ENCODE results near the gene RPL5. TPM values are rescaled to one million over a fixed set of nuclear protein-coding genes. Genes with fewer than 3 reads are reported as not detected.

Gene RPL5
- total RNA-seq, 1 donor from 2014 or later, result 1,556 TPM

- Mint-ChIP-seq H3K4me3 (no peak overlapping the region), H3K27ac (no peak overlapping the region), H3K9me3 (no peaks in the 10 kb centered on the region), H3K4me1 (peaks cover 5% of the 10 kb centered on the region), H3K36me3 (peaks cover 7% of the 10 kb centered on the region), H3K27me3 (ENCODE audit: low read depth) (no peaks in the 10 kb centered on the region)
- DNase-seq (ENCODE audit: low spot score in 2 of 2, unreplicated experiment in 2 of 2), result no peak
- TF ChIP-seq CTCF (IDR thresholded peaks at IDR 0.05; ENCODE audit: unreplicated experiment), result no peak
Observed at GRCh38 chr1:92879316-92879968, 47.6 kb downstream of the RPL5 start.

DNA sequence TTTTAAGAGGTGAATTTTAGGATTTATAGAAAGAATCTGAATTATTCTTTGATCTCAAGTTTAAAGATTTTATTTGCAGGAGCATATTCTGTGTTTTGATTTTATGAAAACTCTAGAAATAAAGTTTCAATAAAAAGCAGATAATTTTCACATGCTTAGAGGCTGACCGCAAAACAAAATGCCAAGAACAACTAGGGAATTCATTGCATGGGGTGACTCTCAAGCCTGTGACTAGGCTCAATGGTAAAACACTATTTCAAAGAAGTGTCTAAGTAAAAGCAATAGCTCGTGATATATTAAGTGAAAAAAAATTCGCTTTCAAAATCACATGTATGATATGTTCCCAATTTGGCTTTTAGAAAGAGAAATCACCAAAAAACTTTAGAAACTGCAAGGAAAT is 49.6 kb downstream of the RPL5 start:
- H3K27ac Mint-ChIP-seq, result no peak overlapping the region
- H3K27me3 Mint-ChIP-seq (ENCODE audit: low read depth), result no peaks in the 10 kb centered on the region

DNA sequence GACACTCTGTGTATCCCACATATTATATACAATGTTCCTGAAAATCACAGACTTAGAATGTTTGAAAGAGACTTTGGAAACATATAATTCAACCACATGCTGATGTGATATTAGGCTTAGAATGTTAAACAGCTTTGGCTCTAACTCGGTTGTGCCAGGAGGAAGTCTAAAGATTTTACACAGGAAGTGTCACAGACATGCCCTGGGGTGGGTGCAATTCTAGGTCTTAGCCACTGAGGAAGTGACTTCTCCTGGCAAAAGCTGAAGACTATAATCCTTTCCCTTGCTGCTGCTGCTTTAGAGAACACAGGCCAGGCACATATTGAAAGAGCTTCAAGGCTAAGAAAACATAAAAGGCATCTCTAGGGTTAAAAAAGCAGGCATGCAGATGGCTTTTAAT is 51.0 kb downstream of the RPL5 start:
- no peak overlapping the region for H3K4me3 Mint-ChIP-seq
- H3K4me1 Mint-ChIP-seq, result peaks cover 5% of the 10 kb centered on the region
- H3K9me3 Mint-ChIP-seq, result no peaks in the 10 kb centered on the region
- no peak for DNase-seq (ENCODE audit: low spot score in 2 of 2, unreplicated experiment in 2 of 2)
- TF ChIP-seq CTCF (IDR thresholded peaks at IDR 0.05; ENCODE audit: unreplicated experiment), result no peak
- H3K36me3 Mint-ChIP-seq, result no peaks in the 10 kb centered on the region
- no peak overlapping the region for H3K27ac Mint-ChIP-seq
- H3K27me3 Mint-ChIP-seq (ENCODE audit: low read depth), result no peaks in the 10 kb centered on the region

More for the DNA sequence above, 49.6 kb downstream of the RPL5 start:
- Mint-ChIP-seq H3K36me3 (no peaks in the 10 kb centered on the region), H3K4me3 (no peak overlapping the region), H3K4me1 (peaks cover 5% of the 10 kb centered on the region), H3K9me3 (no peaks in the 10 kb centered on the region)
- TF ChIP-seq CTCF (IDR thresholded peaks at IDR 0.05; ENCODE audit: unreplicated experiment), result no peak
- no peak for DNase-seq (ENCODE audit: low spot score in 2 of 2, unreplicated experiment in 2 of 2)

DNA sequence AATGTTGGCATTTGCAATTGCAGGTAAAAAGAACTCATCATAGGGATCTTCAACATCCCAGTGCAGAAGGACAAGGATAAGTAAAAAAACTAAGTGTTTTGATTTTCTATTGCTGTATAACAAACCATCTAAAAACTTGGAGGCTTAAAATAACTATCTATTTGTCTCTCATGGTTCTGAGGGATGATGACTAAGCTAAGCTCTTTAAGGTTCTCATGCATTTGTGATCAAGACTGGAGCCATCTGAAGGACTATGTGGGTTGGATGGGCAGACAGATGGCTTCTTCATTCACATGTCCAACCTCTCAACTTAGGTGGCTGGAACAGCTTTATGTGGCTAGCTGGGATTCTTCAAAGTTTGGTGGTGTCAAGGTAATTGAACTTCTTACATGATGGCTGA is 51.5 kb downstream of the RPL5 start:
- peaks cover 5% of the 10 kb centered on the region for H3K4me1 Mint-ChIP-seq
- DNase-seq (ENCODE audit: low spot score in 2 of 2, unreplicated experiment in 2 of 2), result no peak
- peaks cover 4% of the 10 kb centered on the region for H3K9me3 Mint-ChIP-seq
- H3K27me3 Mint-ChIP-seq (ENCODE audit: low read depth), result no peaks in the 10 kb centered on the region
- H3K36me3 Mint-ChIP-seq, result no peaks in the 10 kb centered on the region
- no peak overlapping the region for H3K27ac Mint-ChIP-seq
- no peak for TF ChIP-seq CTCF (IDR thresholded peaks at IDR 0.05; ENCODE audit: unreplicated experiment)
- no peak overlapping the region for H3K4me3 Mint-ChIP-seq

DNA sequence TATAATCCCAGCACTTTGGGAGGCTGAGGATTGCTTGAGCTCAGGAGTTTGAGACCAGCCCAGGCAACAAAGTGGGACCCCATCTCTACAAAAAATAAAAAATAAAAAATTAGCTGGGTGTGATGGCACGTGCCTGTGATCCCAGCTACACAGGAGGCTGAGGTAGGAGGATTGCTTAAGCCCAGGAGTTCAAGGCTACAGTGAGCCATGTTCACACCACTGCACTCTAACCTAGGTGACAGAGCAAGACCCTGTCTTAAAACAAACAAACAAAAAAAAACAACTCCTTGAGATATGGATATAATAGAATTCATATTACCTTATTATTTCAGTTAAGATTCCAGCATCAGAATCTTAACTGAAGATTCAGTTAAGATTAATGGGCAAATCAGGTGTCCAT is 52.4 kb downstream of the RPL5 start:
- no peak overlapping the region for H3K27ac Mint-ChIP-seq
- no peak overlapping the region for H3K4me3 Mint-ChIP-seq
- TF ChIP-seq CTCF (IDR thresholded peaks at IDR 0.05; ENCODE audit: unreplicated experiment), result no peak
- no peaks in the 10 kb centered on the region for H3K27me3 Mint-ChIP-seq (ENCODE audit: low read depth)
- no peak for DNase-seq (ENCODE audit: low spot score in 2 of 2, unreplicated experiment in 2 of 2)
- peaks cover 4% of the 10 kb centered on the region for H3K36me3 Mint-ChIP-seq
- H3K4me1 Mint-ChIP-seq, result peaks cover 5% of the 10 kb centered on the region
- H3K9me3 Mint-ChIP-seq, result peaks cover 13% of the 10 kb centered on the region

All from mesothelial cell of epicardium (in vitro differentiated cells).